HG03025 (cell line): ENCODE data around the gene GET4.
"Not testable (repeated sequence)": the region's sequence is repeated elsewhere in the genome, so short reads cannot be mapped to it uniquely, and the experiment has no call there.

Experiments used
- ATAC-seq: cut with Tn5 transposase; IDR thresholded peaks from one replicate; pipeline ENCODE4 v1.9.1; 2021; ENCODE audit warnings: mild to moderate bottlenecking, moderate library complexity; ENCODE audit not compliant: unreplicated experiment, low FRiP score

Gene GET4

GRCh38 chr7:923108-924041 lies 47.0 kb downstream of the GET4 start:
- peak; percentile 81 for ATAC-seq

- not testable (repeated sequence) for ATAC-seq
These were observed 47.7 kb downstream of the GET4 start for GRCh38 chr7:924042-924441.

- ATAC-seq = peak; percentile 37
These were observed 48.3 kb downstream of the GET4 start for GRCh38 chr7:924541-925231.

- no peak for ATAC-seq
These were observed 49.2 kb downstream of the GET4 start for GRCh38 chr7:925601-926000.

GRCh38 chr7:926061-927030 lies 50.0 kb downstream of the GET4 start:
- no peak for ATAC-seq

GRCh38 chr7:927031-927671 lies 50.8 kb downstream of the GET4 start:
- no peak for ATAC-seq

- no peak for ATAC-seq
These were observed 53.0 kb downstream of the GET4 start for GRCh38 chr7:929311-929711.

- no peak for ATAC-seq
These were observed 54.8 kb downstream of the GET4 start for GRCh38 chr7:930975-931758.

GRCh38 chr7:931871-932650 lies 55.7 kb downstream of the GET4 start:
- no peak for ATAC-seq

- ATAC-seq = no peak
These were observed 56.3 kb downstream of the GET4 start for GRCh38 chr7:932651-932975.

GRCh38 chr7:934469-935163 lies 58.3 kb downstream of the GET4 start:
- no peak for ATAC-seq

GRCh38 chr7:935164-935873 lies 59.0 kb downstream of the GET4 start:
- ATAC-seq = no peak

GRCh38 chr7:935874-936385 lies 59.6 kb downstream of the GET4 start:
- ATAC-seq = no peak

- ATAC-seq = peak; percentile 53
These were observed 60.2 kb downstream of the GET4 start for GRCh38 chr7:936386-937054.

- ATAC-seq = no peak
These were observed 61.6 kb downstream of the GET4 start for GRCh38 chr7:937856-938484.

- ATAC-seq = no peak
These were observed 62.3 kb downstream of the GET4 start for GRCh38 chr7:938546-939185.
